Thyroid gland (tissue), 4 donors: ENCODE results near the gene MAST4.

Source experiments
- POLR2A ChIP-seq, 2 donors: fragments of 450-650 bp; IDR thresholded peaks; one replicate each; pipeline ENCODE4 v1.6.1; 2017; ENCODE audit warnings: antibody characterized with exemption in 2 of 2, mild to moderate bottlenecking in 2 of 2, moderate library complexity in 1 of 2
- TF ChIP-seq, protein P1 (sequence below), 6 experiments: fragments of 200-600 bp in 3 of 6; fragments of 450-650 bp in 3 of 6; sonication (generic) in 3 of 6; IDR thresholded peaks; one replicate each; pipeline ENCODE4 v1.5.1; 2016 to 2019; ENCODE audit warnings: antibody characterized with exemption in 6 of 6, mild to moderate bottlenecking in 2 of 6, inconsistent platforms in 1 of 6, moderate library complexity in 1 of 6

DNA sequence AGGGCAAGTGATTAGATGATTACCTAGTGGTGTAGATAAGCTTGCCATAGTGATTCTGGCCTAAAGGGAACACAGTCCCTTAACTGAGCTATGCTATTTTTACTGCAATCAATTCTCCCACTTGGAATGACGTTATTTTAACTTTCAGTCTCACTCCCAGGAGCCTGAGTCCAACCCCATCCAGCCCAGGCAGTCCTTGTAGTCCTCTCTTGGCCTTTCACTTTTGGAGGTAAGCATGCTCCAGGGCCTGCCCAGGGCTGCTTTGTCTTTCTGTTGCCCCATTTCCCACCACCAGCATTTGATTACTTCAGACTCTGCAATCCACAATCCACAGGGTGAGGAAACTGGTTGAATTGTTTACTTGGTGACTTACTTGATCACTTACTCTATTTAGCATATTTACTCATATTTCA, 367.4 kb downstream of the MAST4 start:
- TF ChIP-seq, protein P1, sequence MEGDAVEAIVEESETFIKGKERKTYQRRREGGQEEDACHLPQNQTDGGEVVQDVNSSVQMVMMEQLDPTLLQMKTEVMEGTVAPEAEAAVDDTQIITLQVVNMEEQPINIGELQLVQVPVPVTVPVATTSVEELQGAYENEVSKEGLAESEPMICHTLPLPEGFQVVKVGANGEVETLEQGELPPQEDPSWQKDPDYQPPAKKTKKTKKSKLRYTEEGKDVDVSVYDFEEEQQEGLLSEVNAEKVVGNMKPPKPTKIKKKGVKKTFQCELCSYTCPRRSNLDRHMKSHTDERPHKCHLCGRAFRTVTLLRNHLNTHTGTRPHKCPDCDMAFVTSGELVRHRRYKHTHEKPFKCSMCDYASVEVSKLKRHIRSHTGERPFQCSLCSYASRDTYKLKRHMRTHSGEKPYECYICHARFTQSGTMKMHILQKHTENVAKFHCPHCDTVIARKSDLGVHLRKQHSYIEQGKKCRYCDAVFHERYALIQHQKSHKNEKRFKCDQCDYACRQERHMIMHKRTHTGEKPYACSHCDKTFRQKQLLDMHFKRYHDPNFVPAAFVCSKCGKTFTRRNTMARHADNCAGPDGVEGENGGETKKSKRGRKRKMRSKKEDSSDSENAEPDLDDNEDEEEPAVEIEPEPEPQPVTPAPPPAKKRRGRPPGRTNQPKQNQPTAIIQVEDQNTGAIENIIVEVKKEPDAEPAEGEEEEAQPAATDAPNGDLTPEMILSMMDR (IDR thresholded peaks at IDR 0.05), result no peak
- TF ChIP-seq POLR2A (IDR thresholded peaks at IDR 0.05), result no peak
